PC-3 (cell line): ENCODE measurements around the gene GADD45GIP1. TPM values are rescaled to one million over a fixed set of nuclear protein-coding genes. Genes with fewer than 3 reads are reported as not detected.

Experiments
- ATAC-seq: fragments of 200-7000 bp; cut with Tn5 transposase; 2 replicates; pipeline ENCODE4 v1.9.1; 2020; ENCODE audit warnings: mild to moderate bottlenecking, moderate library complexity
- BruUV-seq: library from RNA; stranded (reverse); fragments of 400-500 nt; replicated peaks from 2 replicates; lab custom pipeline; 2021; lab: Mats Ljungman, UMichigan
- CTCF ChIA-PET: fragments of 300-600 bp; sonication (Branson Sonifier 250); formaldehyde crosslinking; loops from one replicate; lab custom pipeline; 2022; ENCODE audit warnings: antibody characterized with exemption; lab: Charles Lee
- POLR2A ChIA-PET: fragments of 300-600 bp; sonication (Branson Sonifier 250); formaldehyde crosslinking; loops from one replicate; lab custom pipeline; 2022; ENCODE audit warnings: antibody characterized with exemption; ENCODE audit not compliant: unreplicated experiment; lab: Charles Lee
- DNase-seq: peaks from one replicate; pipeline ENCODE4 v3.0.0-alpha.2; 2015
- H2AFZ ChIP-seq: fragments of 300-600 bp; sonication (generic); 2 replicates; pipeline ENCODE4 v1.6.0; 2016; ENCODE audit warnings: antibody characterized with exemption, low read length
- H3F3A ChIP-seq: fragments of 300-600 bp; sonication (generic); one replicate; pipeline ENCODE4 v1.6.0; 2017; ENCODE audit warnings: antibody characterized with exemption, low read length, control low read depth, mild to moderate bottlenecking; ENCODE audit not compliant: unreplicated experiment
- H3K27ac ChIP-seq: fragments of 300-600 bp; sonication (generic); 2 replicates; pipeline ENCODE4 v1.5.1; 2016; ENCODE audit warnings: mild to moderate bottlenecking, low read length
- H3K27me3 ChIP-seq: fragments of 300-600 bp; sonication (generic); 2 replicates; pipeline ENCODE4 v1.6.1; 2016; ENCODE audit warnings: low read length, mixed read lengths
- H3K36me3 ChIP-seq: fragments of 300-600 bp; sonication (generic); 2 replicates; pipeline ENCODE4 v1.6.1; 2016; ENCODE audit warnings: low read depth, mixed run types, low read length, mixed read lengths
- H3K4me1 ChIP-seq: fragments of 300-600 bp; sonication (generic); 2 replicates; pipeline ENCODE4 v1.5.1; 2016; ENCODE audit warnings: low read length; ENCODE audit not compliant: insufficient read depth
- H3K4me2 ChIP-seq: fragments of 300-600 bp; sonication (generic); 2 replicates; pipeline ENCODE4 v1.6.0; 2016; ENCODE audit warnings: low read length
- H3K4me3 ChIP-seq: fragments of 300-600 bp; sonication (generic); 2 replicates; pipeline ENCODE4 v1.5.1; 2016; ENCODE audit warnings: mild to moderate bottlenecking, low read length, mixed read lengths
- H3K79me2 ChIP-seq: fragments of 300-600 bp; sonication (generic); 2 replicates; pipeline ENCODE4 v1.6.1; 2017; ENCODE audit warnings: low read length, mixed read lengths
- H3K9ac ChIP-seq: fragments of 300-600 bp; sonication (generic); 2 replicates; pipeline ENCODE4 v1.6.0; 2016; ENCODE audit warnings: mild to moderate bottlenecking, low read length
- H3K9me2 ChIP-seq: fragments of 300-600 bp; sonication (generic); replicated peaks from 2 replicates; pipeline ENCODE4 v1.6.1; 2016; ENCODE audit warnings: mixed run types, low read length, mixed read lengths
- H3K9me3 ChIP-seq: fragments of 300-600 bp; sonication (generic); 2 replicates; pipeline ENCODE4 v1.6.1; 2016; ENCODE audit warnings: low read length, mixed read lengths
- H4K20me1 ChIP-seq: fragments of 300-600 bp; sonication (generic); 2 replicates; pipeline ENCODE4 v1.6.1; 2016; ENCODE audit warnings: low read length, mixed read lengths
- CTCF ChIP-seq: fragments of 300-600 bp; sonication (generic); conservative IDR thresholded peaks from 2 replicates; pipeline ENCODE4 v1.5.1; 2017; ENCODE audit warnings: antibody characterized with exemption, low read depth, mild to moderate bottlenecking, low read length
- EZH2 ChIP-seq: fragments of 300-600 bp; sonication (generic); IDR thresholded peaks from one replicate; pipeline ENCODE4 v1.6.1; 2017; ENCODE audit warnings: antibody characterized with exemption, mild to moderate bottlenecking, low read length; ENCODE audit not compliant: unreplicated experiment
- EZH2phosphoT487 ChIP-seq: fragments of 300-600 bp; sonication (generic); IDR thresholded peaks from 2 replicates; pipeline ENCODE4 v1.6.1; 2018; ENCODE audit warnings: mild to moderate bottlenecking, antibody characterized with exemption, low read length, borderline replicate concordance
- intact Hi-C: fragments of 100-400 bp; cut with micrococcal nuclease; formaldehyde crosslinking; loops from 2 replicates; pipeline ENCODE4 v1.9.0; 2023
- total RNA-seq: library from RNA; depleted of rRNA; stranded (reverse); fragments of >200 nt; gene quantifications from 2 replicates; pipeline ENCODE4 v1.2.3, GENCODE V29; 2014

GADD45GIP1 gene
- total RNA-seq, 1 experiment from 2014 or later: 219 TPM

- ChIA-PET CTCF (no interaction called here), POLR2A (no interaction called here)
- Histone ChIP-seq H3F3A (no peaks in the 10 kb centered on the region), H3K36me3 (no peaks in the 10 kb centered on the region), H3K4me3 (peak overlapping the region; percentile 61), H3K4me1 (no peaks in the 10 kb centered on the region), H3K9ac (no peak overlapping the region), H3K4me2 (peak overlapping the region; percentile 81), H4K20me1 (no peaks in the 10 kb centered on the region), H3K79me2 (no peaks in the 10 kb centered on the region), H3K9me3 (no peaks in the 10 kb centered on the region), H3K9me2 (no peaks in the 10 kb centered on the region), H3K27me3 (no peaks in the 10 kb centered on the region), H3K27ac (no peak overlapping the region), H2AFZ (peak overlapping the region; percentile 79; the same call in 1 of the 2 replicates)
- TF ChIP-seq CTCF: peak; percentile 94
- peak; percentile 87 for TF ChIP-seq EZH2phosphoT487
- TF ChIP-seq EZH2: no peak
- peak; percentile 84 for ATAC-seq
- no TSS peak for BruUV-seq
- DNase-seq: peak; percentile 89
- intact Hi-C loops: loop anchor here (1.0 to 5.0 kb wide), 4 partner anchors 34 to 111 kb away; no protein-coding TSS in a partner anchor
These were observed 26.6 kb upstream of the GADD45GIP1 start for GRCh38 chr19:12983542-12984142.

- ChIA-PET CTCF (interaction anchor here (0.5 to 0.6 kb wide), 2 partner anchors 46 to 134 kb away, joined by 4 read pairs; no protein-coding TSS in a partner anchor), POLR2A (no interaction called here)
- peak overlapping the region; percentile 81 for H3K4me2 ChIP-seq
- no peaks in the 10 kb centered on the region for H3K27me3 ChIP-seq
- no peaks in the 10 kb centered on the region for H3K4me1 ChIP-seq
- H3K27ac ChIP-seq: no peak overlapping the region
- H3K36me3 ChIP-seq: no peaks in the 10 kb centered on the region
- H3K79me2 ChIP-seq: no peaks in the 10 kb centered on the region
- TF ChIP-seq CTCF (no peak), EZH2phosphoT487 (no peak), EZH2 (no peak)
- peak overlapping the region; percentile 61 for H3K4me3 ChIP-seq
- no peaks in the 10 kb centered on the region for H3K9me2 ChIP-seq
- H3K9me3 ChIP-seq: no peaks in the 10 kb centered on the region
- no peaks in the 10 kb centered on the region for H4K20me1 ChIP-seq
- intact Hi-C loops: loop anchor here (1.0 to 5.0 kb wide), 4 partner anchors 34 to 111 kb away; no protein-coding TSS in a partner anchor
- DNase-seq: no peak
- peak overlapping the region; percentile 79; the same call in 1 of the 2 replicates for H2AFZ ChIP-seq
- H3F3A ChIP-seq: no peaks in the 10 kb centered on the region
- no TSS peak for BruUV-seq
- ATAC-seq: no peak
- no peak overlapping the region for H3K9ac ChIP-seq
These were observed 26.1 kb upstream of the GADD45GIP1 start for GRCh38 chr19:12983091-12983490.

DNA sequence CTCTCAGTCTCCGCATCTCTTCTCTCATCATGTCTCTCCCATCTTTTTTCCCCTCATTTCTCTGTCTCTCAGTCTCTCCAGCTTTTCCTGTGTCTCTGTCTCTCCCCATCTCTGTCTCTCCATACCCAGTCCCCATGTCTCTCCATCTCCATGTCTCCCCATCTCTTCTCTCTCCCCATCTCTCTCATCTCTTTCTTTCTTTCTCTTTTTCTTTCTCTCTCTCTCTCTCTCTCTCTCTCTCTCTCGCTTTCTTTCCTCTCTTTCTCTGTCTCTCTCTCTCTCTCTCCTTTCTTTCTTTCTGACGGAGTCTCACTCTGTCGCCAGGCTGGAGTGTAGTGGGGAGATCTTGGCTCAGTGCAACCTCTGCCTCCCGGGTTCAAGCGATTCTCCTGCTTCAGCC, 25.6 kb upstream of the GADD45GIP1 start:
- H3K27me3 ChIP-seq: no peaks in the 10 kb centered on the region
- no peaks in the 10 kb centered on the region for H3K9me2 ChIP-seq
- H3K4me2 ChIP-seq: no peak overlapping the region
- POLR2A ChIA-PET: no interaction called here
- CTCF ChIA-PET: interaction anchor here (0.5 to 0.7 kb wide), 3 partner anchors 46 to 278 kb away, joined by 3 to 4 read pairs (median 4); no protein-coding TSS in a partner anchor
- H3K4me1 ChIP-seq: no peaks in the 10 kb centered on the region
- TF ChIP-seq CTCF (no peak), EZH2phosphoT487 (no peak), EZH2 (no peak)
- H2AFZ ChIP-seq: no peak overlapping the region
- no peak overlapping the region for H3K4me3 ChIP-seq
- BruUV-seq: no TSS peak
- no peaks in the 10 kb centered on the region for H3K36me3 ChIP-seq
- H3F3A ChIP-seq: no peaks in the 10 kb centered on the region
- intact Hi-C loops: loop anchor here (1.0 to 5.0 kb wide), 4 partner anchors 35 to 112 kb away; no protein-coding TSS in a partner anchor
- H3K79me2 ChIP-seq: no peaks in the 10 kb centered on the region
- DNase-seq (no peak), ATAC-seq (no peak)
- H4K20me1 ChIP-seq: no peaks in the 10 kb centered on the region
- no peaks in the 10 kb centered on the region for H3K9me3 ChIP-seq
- H3K27ac ChIP-seq: no peak overlapping the region
- H3K9ac ChIP-seq: no peak overlapping the region
